Nephron progenitor cell (in vitro differentiated cells): Measurements from ENCODE around the gene SDR39U1.

Experiments used
- DNase-seq: peaks from one replicate; pipeline ENCODE4 v3.0.0; 2021
- H3K27ac Mint-ChIP-seq: 2 replicates; pipeline ENCODE4 v1.8.0; 2021; ENCODE audit warnings: mild to moderate bottlenecking, moderate library complexity, mixed read lengths
- H3K27me3 Mint-ChIP-seq: 2 replicates; pipeline ENCODE4 v1.8.0; 2021; ENCODE audit warnings: mild to moderate bottlenecking, low read depth, mixed read lengths; ENCODE audit not compliant: poor library complexity
- H3K36me3 Mint-ChIP-seq: 2 replicates; pipeline ENCODE4 v1.8.0; 2021; ENCODE audit warnings: low read depth, mixed read lengths
- H3K4me1 Mint-ChIP-seq: 2 replicates; pipeline ENCODE4 v1.8.0; 2021; ENCODE audit warnings: mixed read lengths
- H3K4me3 Mint-ChIP-seq: 2 replicates; pipeline ENCODE4 v1.8.0; 2021; ENCODE audit warnings: mild to moderate bottlenecking, moderate library complexity, mixed read lengths
- H3K9me3 Mint-ChIP-seq: 2 replicates; pipeline ENCODE4 v1.8.0; 2021; ENCODE audit warnings: mild to moderate bottlenecking, moderate library complexity, mixed read lengths
- CTCF ChIP-seq: fragments of 200-600 bp; sonication (generic); IDR thresholded peaks from 2 replicates; pipeline ENCODE4 v1.5.0; 2021; ENCODE audit warnings: antibody characterized with exemption

Gene SDR39U1

GRCh38 chr14:24390701-24391468 lies 51.7 kb downstream of the SDR39U1 start:
- Mint-ChIP-seq H3K27me3 (no peaks in the 10 kb centered on the region), H3K9me3 (no peaks in the 10 kb centered on the region), H3K27ac (peak overlapping the region; percentile 92), H3K36me3 (no peaks in the 10 kb centered on the region), H3K4me3 (no peak overlapping the region), H3K4me1 (peaks cover 81% of the 10 kb centered on the region)
- no peak for DNase-seq
- TF ChIP-seq CTCF = no peak
